ENCODE measurements around the gene ZNF365. TPM values are rescaled to one million over a fixed set of nuclear protein-coding genes. Genes with fewer than 3 reads are reported as not detected.

Gene ZNF365
- total RNA-seq, 1 donor from 2014 or later, result 8.9 TPM

GRCh38 chr10:62451611-62451975, 77.4 kb downstream of the ZNF365 start:
- H3K4me3 ChIP-seq (ENCODE audit: insufficient read depth, low read depth, low read length), result no peak overlapping the region
- peaks cover 6% of the 10 kb centered on the region for H3K4me1 ChIP-seq (ENCODE audit: insufficient read depth, low read length)
- no peaks in the 10 kb centered on the region for H3K36me3 Mint-ChIP-seq (ENCODE audit: low read depth, unreplicated experiment)
- peak; percentile 21 for DNase-seq (ENCODE audit: low read depth)
- H3K4me1 Mint-ChIP-seq (ENCODE audit: low read depth, unreplicated experiment), result peaks cover 48% of the 10 kb centered on the region
- no peaks in the 10 kb centered on the region for H3K27me3 ChIP-seq (ENCODE audit: insufficient read depth, low read length)
- no peak for FAIRE-seq
- no peak overlapping the region for H3K9ac ChIP-seq (ENCODE audit: low read length)
- H3K4me3 Mint-ChIP-seq (ENCODE audit: unreplicated experiment), result no peak overlapping the region
- H3K27ac ChIP-seq (ENCODE audit: low read depth, low read length), result no peak overlapping the region
- TF ChIP-seq CTCF (IDR thresholded peaks at IDR 0.05; ENCODE audit: insufficient read depth, low read depth, low read length) (no peak), EZH2 (IDR thresholded peaks at IDR 0.05; ENCODE audit: insufficient read depth, low read length) (no peak)
- H3K27me3 Mint-ChIP-seq (ENCODE audit: low read depth, unreplicated experiment), result no peaks in the 10 kb centered on the region
- H3K27ac Mint-ChIP-seq (ENCODE audit: unreplicated experiment), result no peak overlapping the region
- H3K79me2 ChIP-seq (ENCODE audit: insufficient read depth, low read length), result no peaks in the 10 kb centered on the region
- H2AFZ ChIP-seq (ENCODE audit: low read depth, low read length), result no peak overlapping the region
- H3K9me3 Mint-ChIP-seq (ENCODE audit: unreplicated experiment), result peaks cover 2% of the 10 kb centered on the region
- no peaks in the 10 kb centered on the region for H4K20me1 ChIP-seq (ENCODE audit: insufficient read depth, low read length)
- H3K9me3 ChIP-seq (ENCODE audit: insufficient read depth, low read depth, low read length), result no peaks in the 10 kb centered on the region
- no peak overlapping the region for H3K4me2 ChIP-seq (ENCODE audit: low read length)
- no peaks in the 10 kb centered on the region for H3K36me3 ChIP-seq (ENCODE audit: insufficient read depth, low read length)

Other genes starting within 250 kb of the ZNF365 start
- gene RTKN2, start 105.5 kb upstream of the ZNF365 start, total RNA-seq, result 8.4 and 8.9 TPM in 2 replicates